ENCODE measurements around the gene BIRC2.

DNA sequence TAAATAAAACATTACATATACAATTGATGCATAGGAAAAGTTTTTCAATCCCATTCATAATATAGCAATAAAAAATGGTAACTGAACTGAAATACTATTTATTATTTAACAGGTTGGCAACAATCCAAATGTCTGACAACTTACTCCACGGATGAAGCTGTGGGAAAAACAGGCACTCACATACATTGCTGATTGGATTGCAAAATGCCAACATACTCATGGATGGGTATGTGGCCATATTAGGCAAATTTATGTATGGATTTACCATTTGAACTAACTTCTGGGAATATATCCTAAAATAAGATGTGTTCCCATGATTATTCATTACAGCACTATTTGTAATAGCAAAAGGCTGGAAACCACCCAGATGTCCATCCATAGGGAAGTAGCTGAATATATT lies 3.2 kb upstream of the BIRC2 start:
- TF ChIP-seq, protein P1, sequence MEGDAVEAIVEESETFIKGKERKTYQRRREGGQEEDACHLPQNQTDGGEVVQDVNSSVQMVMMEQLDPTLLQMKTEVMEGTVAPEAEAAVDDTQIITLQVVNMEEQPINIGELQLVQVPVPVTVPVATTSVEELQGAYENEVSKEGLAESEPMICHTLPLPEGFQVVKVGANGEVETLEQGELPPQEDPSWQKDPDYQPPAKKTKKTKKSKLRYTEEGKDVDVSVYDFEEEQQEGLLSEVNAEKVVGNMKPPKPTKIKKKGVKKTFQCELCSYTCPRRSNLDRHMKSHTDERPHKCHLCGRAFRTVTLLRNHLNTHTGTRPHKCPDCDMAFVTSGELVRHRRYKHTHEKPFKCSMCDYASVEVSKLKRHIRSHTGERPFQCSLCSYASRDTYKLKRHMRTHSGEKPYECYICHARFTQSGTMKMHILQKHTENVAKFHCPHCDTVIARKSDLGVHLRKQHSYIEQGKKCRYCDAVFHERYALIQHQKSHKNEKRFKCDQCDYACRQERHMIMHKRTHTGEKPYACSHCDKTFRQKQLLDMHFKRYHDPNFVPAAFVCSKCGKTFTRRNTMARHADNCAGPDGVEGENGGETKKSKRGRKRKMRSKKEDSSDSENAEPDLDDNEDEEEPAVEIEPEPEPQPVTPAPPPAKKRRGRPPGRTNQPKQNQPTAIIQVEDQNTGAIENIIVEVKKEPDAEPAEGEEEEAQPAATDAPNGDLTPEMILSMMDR (conservative IDR thresholded peaks at IDR 0.05; ENCODE audit: low read depth in 2 of 2), result no peak
- TF ChIP-seq POLR2AphosphoS5 (IDR thresholded peaks at IDR 0.05; ENCODE audit: low read depth) (no peak), EZH2 (IDR thresholded peaks at IDR 0.05; ENCODE audit: low read depth, unreplicated experiment) (no peak), ZNF331 (CRISPR knock-in tag; IDR thresholded peaks at IDR 0.05; ENCODE audit: low read depth) (no peak), CREB1 (CRISPR knock-in tag; IDR thresholded peaks at IDR 0.05; ENCODE audit: low read depth) (no peak), ZNF114 (CRISPR knock-in tag; IDR thresholded peaks at IDR 0.05) (no peak), JUNB (IDR thresholded peaks at IDR 0.05; ENCODE audit: unreplicated experiment) (no peak), EZH2phosphoT487 (IDR thresholded peaks at IDR 0.05; ENCODE audit: unreplicated experiment) (no peak), STAT1 (IDR thresholded peaks at IDR 0.05; ENCODE audit: unreplicated experiment) (no peak)
- TF ChIP-seq, protein P2, sequence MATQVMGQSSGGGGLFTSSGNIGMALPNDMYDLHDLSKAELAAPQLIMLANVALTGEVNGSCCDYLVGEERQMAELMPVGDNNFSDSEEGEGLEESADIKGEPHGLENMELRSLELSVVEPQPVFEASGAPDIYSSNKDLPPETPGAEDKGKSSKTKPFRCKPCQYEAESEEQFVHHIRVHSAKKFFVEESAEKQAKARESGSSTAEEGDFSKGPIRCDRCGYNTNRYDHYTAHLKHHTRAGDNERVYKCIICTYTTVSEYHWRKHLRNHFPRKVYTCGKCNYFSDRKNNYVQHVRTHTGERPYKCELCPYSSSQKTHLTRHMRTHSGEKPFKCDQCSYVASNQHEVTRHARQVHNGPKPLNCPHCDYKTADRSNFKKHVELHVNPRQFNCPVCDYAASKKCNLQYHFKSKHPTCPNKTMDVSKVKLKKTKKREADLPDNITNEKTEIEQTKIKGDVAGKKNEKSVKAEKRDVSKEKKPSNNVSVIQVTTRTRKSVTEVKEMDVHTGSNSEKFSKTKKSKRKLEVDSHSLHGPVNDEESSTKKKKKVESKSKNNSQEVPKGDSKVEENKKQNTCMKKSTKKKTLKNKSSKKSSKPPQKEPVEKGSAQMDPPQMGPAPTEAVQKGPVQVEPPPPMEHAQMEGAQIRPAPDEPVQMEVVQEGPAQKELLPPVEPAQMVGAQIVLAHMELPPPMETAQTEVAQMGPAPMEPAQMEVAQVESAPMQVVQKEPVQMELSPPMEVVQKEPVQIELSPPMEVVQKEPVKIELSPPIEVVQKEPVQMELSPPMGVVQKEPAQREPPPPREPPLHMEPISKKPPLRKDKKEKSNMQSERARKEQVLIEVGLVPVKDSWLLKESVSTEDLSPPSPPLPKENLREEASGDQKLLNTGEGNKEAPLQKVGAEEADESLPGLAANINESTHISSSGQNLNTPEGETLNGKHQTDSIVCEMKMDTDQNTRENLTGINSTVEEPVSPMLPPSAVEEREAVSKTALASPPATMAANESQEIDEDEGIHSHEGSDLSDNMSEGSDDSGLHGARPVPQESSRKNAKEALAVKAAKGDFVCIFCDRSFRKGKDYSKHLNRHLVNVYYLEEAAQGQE (IDR thresholded peaks at IDR 0.05; ENCODE audit: unreplicated experiment), result no peak
- TF ChIP-seq, protein P3, sequence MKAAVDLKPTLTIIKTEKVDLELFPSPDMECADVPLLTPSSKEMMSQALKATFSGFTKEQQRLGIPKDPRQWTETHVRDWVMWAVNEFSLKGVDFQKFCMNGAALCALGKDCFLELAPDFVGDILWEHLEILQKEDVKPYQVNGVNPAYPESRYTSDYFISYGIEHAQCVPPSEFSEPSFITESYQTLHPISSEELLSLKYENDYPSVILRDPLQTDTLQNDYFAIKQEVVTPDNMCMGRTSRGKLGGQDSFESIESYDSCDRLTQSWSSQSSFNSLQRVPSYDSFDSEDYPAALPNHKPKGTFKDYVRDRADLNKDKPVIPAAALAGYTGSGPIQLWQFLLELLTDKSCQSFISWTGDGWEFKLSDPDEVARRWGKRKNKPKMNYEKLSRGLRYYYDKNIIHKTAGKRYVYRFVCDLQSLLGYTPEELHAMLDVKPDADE (IDR thresholded peaks at IDR 0.05), result no peak

Measured in GM23338 (cell line).